T-helper 2 cell treated with Interferon-gamma antibody and Interleukin-4, amounts not matched to agents 100 ng/mL and 5 ng/mL, for 36 hours (primary cell): ENCODE data around the gene ARTN. TPM values are rescaled to one million over a fixed set of nuclear protein-coding genes. Genes with fewer than 3 reads are reported as not detected.

Experiments used
- intact Hi-C: fragments of 100-400 bp; cut with micrococcal nuclease; formaldehyde crosslinking; loops from one replicate; pipeline ENCODE4 v1.15.1; 2023
- total RNA-seq: library from RNA; stranded (reverse); gene quantifications from 2 replicates; pipeline ENCODE4 v1.2.3, GENCODE V29; 2022

The ARTN gene
- total RNA-seq, 1 donor from 2014 or later: 0.48 TPM

- intact Hi-C loops: no loop called here
These were observed 9.1 kb upstream of the ARTN start for GRCh38 chr1:43924516-43924915.

GRCh38 chr1:43925846-43926245 is 7.8 kb upstream of the ARTN start:
- intact Hi-C loops: no loop called here

GRCh38 chr1:43930168-43930948 is 3.2 kb upstream of the ARTN start:
- intact Hi-C loops: no loop called here

- intact Hi-C loops: no loop called here
These were observed 2.7 kb upstream of the ARTN start for GRCh38 chr1:43930949-43931275.

GRCh38 chr1:43931711-43932660 is 1.6 kb upstream of the ARTN start:
- intact Hi-C loops: no loop called here

- intact Hi-C loops: no loop called here
These were observed 715 bp upstream of the ARTN start for GRCh38 chr1:43932786-43933385.

- intact Hi-C loops: loop anchor here (1.0 kb wide), 2 partner anchors 171 to 405 kb away; no protein-coding TSS in a partner anchor
These were observed 742 bp downstream of the ARTN start for GRCh38 chr1:43934101-43934985.

GRCh38 chr1:43934986-43935324 is 1.4 kb downstream of the ARTN start:
- intact Hi-C loops: loop anchor here (1.0 kb wide), 2 partner anchors 172 to 406 kb away; no protein-coding TSS in a partner anchor

GRCh38 chr1:43935711-43936427 is 2.3 kb downstream of the ARTN start:
- intact Hi-C loops: no loop called here

GRCh38 chr1:43936431-43937151 is 3.0 kb downstream of the ARTN start:
- intact Hi-C loops: no loop called here

- intact Hi-C loops: no loop called here
These were observed 3.7 kb downstream of the ARTN start for GRCh38 chr1:43937179-43937865.

GRCh38 chr1:43938383-43938782 is 4.8 kb downstream of the ARTN start:
- intact Hi-C loops: no loop called here

GRCh38 chr1:43938892-43939587 is 5.4 kb downstream of the ARTN start:
- intact Hi-C loops: no loop called here

GRCh38 chr1:43942411-43942810 is 8.8 kb downstream of the ARTN start:
- intact Hi-C loops: loop anchor here (10.0 kb wide), 2 partner anchors 92 to 288 kb away; partner anchors contain the start of genes KDM4A and SLC6A9

GRCh38 chr1:43944860-43945259 is 11.3 kb downstream of the ARTN start:
- intact Hi-C loops: loop anchor here (10.0 kb wide), 2 partner anchors 90 to 290 kb away; partner anchors contain the start of genes KDM4A and SLC6A9

- intact Hi-C loops: loop anchor here (1.0 to 10.0 kb wide), 6 partner anchors 24 to 729 kb away; partner anchors contain the start of genes ARMH1, ATP6V0B, KDM4A and SLC6A9
These were observed 12.2 kb downstream of the ARTN start for GRCh38 chr1:43945674-43946235.

- intact Hi-C loops: loop anchor here (1.0 to 10.0 kb wide), 7 partner anchors 23 to 728 kb away; partner anchors contain the start of genes ARMH1, ATP6V0B, CCDC24 and KDM4A
These were observed 12.8 kb downstream of the ARTN start, which contains the start of gene IPO13 for GRCh38 chr1:43946236-43947060. TSS of gene IPO13 (plus strand) at chr1:43946950. CDS start at chr1:43947601, 651 bp downstream.
